GM18520 (cell line): ENCODE measurements around the gene ZNF219.
"Not testable (repeated sequence)": the region's sequence is repeated elsewhere in the genome, so short reads cannot be mapped to it uniquely, and the experiment has no call there.

Experiments used
- ATAC-seq: cut with Tn5 transposase; IDR thresholded peaks from one replicate; pipeline ENCODE4 v1.9.1; 2021; ENCODE audit not compliant: unreplicated experiment

The ZNF219 gene

GRCh38 chr14:21047378-21047781 is 51.1 kb downstream of the ZNF219 start:
- no peak for ATAC-seq

- ATAC-seq, result no peak
Observed at GRCh38 chr14:21043974-21044618, 54.4 kb downstream of the ZNF219 start.

- no peak for ATAC-seq
Observed at GRCh38 chr14:21043387-21043973, 55.0 kb downstream of the ZNF219 start.

GRCh38 chr14:21042918-21043317 is 55.5 kb downstream of the ZNF219 start:
- ATAC-seq, result no peak

GRCh38 chr14:21041676-21042433 is 56.6 kb downstream of the ZNF219 start, which contains the start of gene RNASE7:
Gene RNASE7 (plus strand): TSS chr14:21042362. CDS start chr14:21042993, 631 bp downstream.
- ATAC-seq, result no peak

GRCh38 chr14:21040941-21041340 is 57.5 kb downstream of the ZNF219 start:
- ATAC-seq, result not testable (repeated sequence)

- ATAC-seq, result no peak
Observed at GRCh38 chr14:21040370-21040925, 58.0 kb downstream of the ZNF219 start.
